Immature natural killer cell (primary cell): ENCODE data around the gene CLSTN2. TPM values are rescaled to one million over a fixed set of nuclear protein-coding genes. Genes with fewer than 3 reads are reported as not detected.

Source experiments
- DNase-seq, 3 donors: peaks; one replicate each; pipeline ENCODE4 v3.0.0; 2022; ENCODE audit warnings: mixed read lengths in 1 of 3
- H3K27ac Mint-ChIP-seq, 6 donors: one replicate each; pipeline ENCODE4 v1.8.0; 2020; ENCODE audit warnings: mixed read lengths in 6 of 6, mild to moderate bottlenecking in 5 of 6, inconsistent platforms in 4 of 6, moderate library complexity in 3 of 6
- H3K27me3 Mint-ChIP-seq, 3 donors: one replicate each; pipeline ENCODE4 v1.8.0; 2020 to 2021; ENCODE audit warnings: low read depth in 3 of 3, mild to moderate bottlenecking in 3 of 3, mixed read lengths in 3 of 3, moderate library complexity in 3 of 3, inconsistent platforms in 1 of 3
- H3K36me3 Mint-ChIP-seq, 3 donors: one replicate each; pipeline ENCODE4 v1.8.0; 2020; ENCODE audit warnings: mixed read lengths in 3 of 3, inconsistent platforms in 2 of 3, mild to moderate bottlenecking in 2 of 3
- H3K4me1 Mint-ChIP-seq, 2 donors: one replicate each; pipeline ENCODE4 v1.8.0; 2020; ENCODE audit warnings: inconsistent platforms in 2 of 2, mild to moderate bottlenecking in 2 of 2, mixed read lengths in 2 of 2, moderate library complexity in 1 of 2
- H3K4me3 Mint-ChIP-seq, 5 donors: one replicate each; pipeline ENCODE4 v1.8.0; 2020; ENCODE audit warnings: mild to moderate bottlenecking in 5 of 5, mixed read lengths in 5 of 5, inconsistent platforms in 3 of 5, moderate library complexity in 3 of 5
- H3K9me3 Mint-ChIP-seq, 6 donors: one replicate each; pipeline ENCODE4 v1.8.0; 2020; ENCODE audit warnings: mild to moderate bottlenecking in 6 of 6, mixed read lengths in 6 of 6, inconsistent platforms in 4 of 6, moderate library complexity in 3 of 6
- polyA plus RNA-seq, 3 donors: library from polyadenylated mRNA; unstranded; fragments of 300-500 nt; fragmentation: Illumina TruSeq; gene quantifications; one replicate each; pipeline ENCODE4 v1.2.3, GENCODE V29; 2021

The CLSTN2 gene
- polyA plus RNA-seq: not detected

- peaks cover 9 to 11% (median 11%) of the 10 kb centered on the region in 3 donors for H3K27me3 Mint-ChIP-seq
- H3K36me3 Mint-ChIP-seq: no peaks in the 10 kb centered on the region
- H3K4me3 Mint-ChIP-seq: peak within 1 kb of the TSS in 1 of 5 donors; percentile 23
Observed at GRCh38 chr3:139935016-139935865, at the start of gene CLSTN2. Gene CLSTN2 (plus strand): TSS chr3:139935185.

GRCh38 chr3:139887431-139887830 lies 47.6 kb upstream of the CLSTN2 start:
- Mint-ChIP-seq H3K9me3 (peaks cover 0 to 9% (median 6%) of the 10 kb centered on the region in 6 donors), H3K27me3 (peaks cover 0 to 6% (median 2%) of the 10 kb centered on the region in 3 donors), H3K4me1 (no peaks in the 10 kb centered on the region), H3K27ac (no peak overlapping the region), H3K4me3 (no peak overlapping the region), H3K36me3 (no peaks in the 10 kb centered on the region)
- no peak for DNase-seq

More at GRCh38 chr3:139935016-139935865, at the start of gene CLSTN2:
- Mint-ChIP-seq H3K27ac (no peak within 1 kb of the TSS), H3K4me1 (no peaks in the 10 kb centered on the region), H3K9me3 (peaks cover 0 to 15% (median 0%) of the 10 kb centered on the region in 6 donors)
- no peak for DNase-seq

- Mint-ChIP-seq H3K4me1 (no peaks in the 10 kb centered on the region), H3K4me3 (no peak overlapping the region), H3K36me3 (no peaks in the 10 kb centered on the region), H3K9me3 (peaks cover 0 to 6% (median 3%) of the 10 kb centered on the region in 6 donors), H3K27me3 (peaks cover 0 to 6% (median 2%) of the 10 kb centered on the region in 3 donors), H3K27ac (no peak overlapping the region)
- DNase-seq: no peak
Observed at GRCh38 chr3:139888561-139889140, 46.3 kb upstream of the CLSTN2 start.

- H3K4me3 Mint-ChIP-seq: no peak overlapping the region
- H3K27me3 Mint-ChIP-seq: peaks cover 0 to 3% (median 0%) of the 10 kb centered on the region in 3 donors
- no peak for DNase-seq
- peaks cover 0 to 2% (median 0%) of the 10 kb centered on the region in 6 donors for H3K9me3 Mint-ChIP-seq
- no peak overlapping the region for H3K27ac Mint-ChIP-seq
- no peaks in the 10 kb centered on the region for H3K4me1 Mint-ChIP-seq
- H3K36me3 Mint-ChIP-seq: no peaks in the 10 kb centered on the region
Observed at GRCh38 chr3:139893267-139893962, 41.6 kb upstream of the CLSTN2 start.

- no peaks in the 10 kb centered on the region for H3K4me1 Mint-ChIP-seq
- peaks cover 0 to 2% (median 0%) of the 10 kb centered on the region in 6 donors for H3K9me3 Mint-ChIP-seq
- no peaks in the 10 kb centered on the region for H3K36me3 Mint-ChIP-seq
- DNase-seq: no peak
- H3K27ac Mint-ChIP-seq: no peak overlapping the region
- no peak overlapping the region for H3K4me3 Mint-ChIP-seq
- peaks cover 0 to 3% (median 0%) of the 10 kb centered on the region in 3 donors for H3K27me3 Mint-ChIP-seq
Observed at GRCh38 chr3:139893963-139894642, 40.9 kb upstream of the CLSTN2 start.

GRCh38 chr3:139894643-139894989 lies 40.4 kb upstream of the CLSTN2 start:
- DNase-seq: no peak
- H3K4me1 Mint-ChIP-seq: no peaks in the 10 kb centered on the region
- no peaks in the 10 kb centered on the region for H3K36me3 Mint-ChIP-seq
- H3K4me3 Mint-ChIP-seq: no peak overlapping the region
- H3K27ac Mint-ChIP-seq: no peak overlapping the region
- peaks cover 0 to 5% (median 0%) of the 10 kb centered on the region in 3 donors for H3K27me3 Mint-ChIP-seq
- H3K9me3 Mint-ChIP-seq: peaks cover 0 to 3% (median 0%) of the 10 kb centered on the region in 6 donors

GRCh38 chr3:139897759-139898158 lies 37.2 kb upstream of the CLSTN2 start:
- no peak for DNase-seq
- Mint-ChIP-seq H3K27me3 (peaks cover 2% of the 10 kb centered on the region in 3 donors), H3K27ac (no peak overlapping the region), H3K36me3 (no peaks in the 10 kb centered on the region), H3K9me3 (peaks cover 0 to 3% (median 0%) of the 10 kb centered on the region in 6 donors), H3K4me1 (no peaks in the 10 kb centered on the region), H3K4me3 (no peak overlapping the region)

GRCh38 chr3:139906418-139906817 lies 28.6 kb upstream of the CLSTN2 start:
- Mint-ChIP-seq H3K4me3 (no peak overlapping the region), H3K27ac (no peak overlapping the region), H3K4me1 (no peaks in the 10 kb centered on the region), H3K36me3 (no peaks in the 10 kb centered on the region), H3K27me3 (peaks cover 0 to 2% (median 2%) of the 10 kb centered on the region in 3 donors), H3K9me3 (no peaks in the 10 kb centered on the region)
- DNase-seq: no peak

- no peaks in the 10 kb centered on the region for H3K27me3 Mint-ChIP-seq
- no peak overlapping the region for H3K4me3 Mint-ChIP-seq
- no peaks in the 10 kb centered on the region for H3K4me1 Mint-ChIP-seq
- no peak overlapping the region for H3K27ac Mint-ChIP-seq
- no peaks in the 10 kb centered on the region for H3K36me3 Mint-ChIP-seq
- no peak for DNase-seq
- peaks cover 0 to 9% (median 1%) of the 10 kb centered on the region in 6 donors for H3K9me3 Mint-ChIP-seq
Observed at GRCh38 chr3:139909811-139910210, 25.2 kb upstream of the CLSTN2 start.

- Mint-ChIP-seq H3K27me3 (peaks cover 0 to 4% (median 3%) of the 10 kb centered on the region in 3 donors), H3K36me3 (no peaks in the 10 kb centered on the region), H3K4me1 (no peaks in the 10 kb centered on the region), H3K4me3 (no peak overlapping the region), H3K9me3 (peaks cover 0 to 9% (median 1%) of the 10 kb centered on the region in 6 donors), H3K27ac (no peak overlapping the region)
- no peak for DNase-seq
Observed at GRCh38 chr3:139916271-139916670, 18.7 kb upstream of the CLSTN2 start.

GRCh38 chr3:139917226-139917785 lies 17.7 kb upstream of the CLSTN2 start:
- Mint-ChIP-seq H3K4me3 (no peak overlapping the region), H3K4me1 (no peaks in the 10 kb centered on the region), H3K9me3 (peaks cover 0 to 6% (median under 1%) of the 10 kb centered on the region in 6 donors), H3K27ac (no peak overlapping the region), H3K36me3 (no peaks in the 10 kb centered on the region), H3K27me3 (peaks cover 0 to 8% (median 3%) of the 10 kb centered on the region in 3 donors)
- no peak for DNase-seq

- H3K4me1 Mint-ChIP-seq: no peaks in the 10 kb centered on the region
- no peaks in the 10 kb centered on the region for H3K36me3 Mint-ChIP-seq
- peaks cover 0 to 5% (median 2%) of the 10 kb centered on the region in 6 donors for H3K9me3 Mint-ChIP-seq
- H3K27ac Mint-ChIP-seq: no peak overlapping the region
- H3K27me3 Mint-ChIP-seq: peaks cover 0 to 3% (median 3%) of the 10 kb centered on the region in 3 donors
- no peak for DNase-seq
- H3K4me3 Mint-ChIP-seq: no peak overlapping the region
Observed at GRCh38 chr3:139928708-139929505, 6.1 kb upstream of the CLSTN2 start.
